Activated CD4-positive, alpha-beta T cell treated with anti-CD3 and anti-CD28 coated beads for 24 hours (primary cell): ENCODE measurements around the gene CORO1C.
"Not testable (repeated sequence)": the region's sequence is repeated elsewhere in the genome, so short reads cannot be mapped to it uniquely, and the experiment has no call there.

Source experiments
- DNase-seq, 2 donors: peaks; one replicate each; pipeline ENCODE4 v3.0.0-alpha.2; 2020; ENCODE audit warnings: low read depth in 2 of 2

The CORO1C gene

GRCh38 chr12:108731105-108731865, at the start of gene CORO1C:
TSS of gene CORO1C (minus strand) at chr12:108731518. CDS start at chr12:108701318, 30,200 bp downstream.
- DNase-seq, result peak; percentile 87 to 95

- no peak for DNase-seq
Measured at GRCh38 chr12:108779998-108780688, 48.8 kb upstream of the CORO1C start.

- no peak for DNase-seq
Measured at GRCh38 chr12:108778053-108778452, 46.7 kb upstream of the CORO1C start.

- no peak for DNase-seq
Measured at GRCh38 chr12:108777156-108777555, 45.8 kb upstream of the CORO1C start.

- no peak for DNase-seq
Measured at GRCh38 chr12:108773798-108774788, 42.8 kb upstream of the CORO1C start.

- DNase-seq, result no peak
Measured at GRCh38 chr12:108772891-108773797, 41.8 kb upstream of the CORO1C start.

GRCh38 chr12:108772247-108772646, 40.9 kb upstream of the CORO1C start:
- no peak for DNase-seq

GRCh38 chr12:108771835-108772234, 40.5 kb upstream of the CORO1C start:
- DNase-seq, result not testable (repeated sequence)

GRCh38 chr12:108770963-108771362, 39.6 kb upstream of the CORO1C start:
- DNase-seq, result no peak

GRCh38 chr12:108770269-108770829, 39.0 kb upstream of the CORO1C start:
- DNase-seq, result no peak

GRCh38 chr12:108768591-108769500, 37.5 kb upstream of the CORO1C start:
- DNase-seq, result no peak

GRCh38 chr12:108766294-108766693, 35.0 kb upstream of the CORO1C start:
- no peak for DNase-seq

- no peak for DNase-seq
Measured at GRCh38 chr12:108765289-108765764, 34.0 kb upstream of the CORO1C start.

- DNase-seq, result no peak
Measured at GRCh38 chr12:108764540-108765288, 33.4 kb upstream of the CORO1C start.

GRCh38 chr12:108761226-108761625, 29.9 kb upstream of the CORO1C start:
- no peak for DNase-seq

- no peak for DNase-seq
Measured at GRCh38 chr12:108759924-108760323, 28.6 kb upstream of the CORO1C start.

GRCh38 chr12:108757856-108758255, 26.5 kb upstream of the CORO1C start:
- DNase-seq, result no peak

GRCh38 chr12:108756421-108756820, 25.1 kb upstream of the CORO1C start:
- DNase-seq, result no peak

GRCh38 chr12:108755481-108755880, 24.2 kb upstream of the CORO1C start:
- no peak for DNase-seq
